Activated T-helper 1 cell treated with Interleukin-2 at 50 U/mL for 16 hours (primary cell): ENCODE measurements around the gene SESN3.
"Not testable (repeated sequence)": the region's sequence is repeated elsewhere in the genome, so short reads cannot be mapped to it uniquely, and the experiment has no call there.

Source experiments
- DNase-seq: peaks from one replicate; pipeline ENCODE4 v3.0.0-alpha.2; 2020; ENCODE audit warnings: low read depth

Gene SESN3

GRCh38 chr11:95150956-95151684, 79.9 kb downstream of the SESN3 start:
- DNase-seq, result peak; percentile 81

- no peak for DNase-seq
These were observed 81.2 kb downstream of the SESN3 start for GRCh38 chr11:95149651-95150364.

GRCh38 chr11:95148938-95149337, 82.1 kb downstream of the SESN3 start:
- no peak for DNase-seq

- no peak for DNase-seq
These were observed 82.6 kb downstream of the SESN3 start for GRCh38 chr11:95148406-95148805.

GRCh38 chr11:95147364-95147905, 83.6 kb downstream of the SESN3 start:
- DNase-seq, result no peak

- no peak for DNase-seq
These were observed 85.5 kb downstream of the SESN3 start for GRCh38 chr11:95145430-95146060.

GRCh38 chr11:95144313-95145235, 86.4 kb downstream of the SESN3 start:
- no peak for DNase-seq

GRCh38 chr11:95143106-95143681, 87.8 kb downstream of the SESN3 start:
- no peak for DNase-seq

GRCh38 chr11:95142431-95142830, 88.6 kb downstream of the SESN3 start:
- DNase-seq, result no peak

- DNase-seq, result no peak
These were observed 90.5 kb downstream of the SESN3 start for GRCh38 chr11:95140397-95141033.

- DNase-seq, result no peak
These were observed 92.6 kb downstream of the SESN3 start for GRCh38 chr11:95138448-95138847.

- DNase-seq, result no peak
These were observed 93.7 kb downstream of the SESN3 start for GRCh38 chr11:95137299-95137698.

GRCh38 chr11:95136747-95137146, 94.3 kb downstream of the SESN3 start:
- DNase-seq, result not testable (repeated sequence)

- no peak for DNase-seq
These were observed 95.1 kb downstream of the SESN3 start for GRCh38 chr11:95135880-95136279.

GRCh38 chr11:95135155-95135554, 95.8 kb downstream of the SESN3 start:
- no peak for DNase-seq

GRCh38 chr11:95134491-95134890, 96.5 kb downstream of the SESN3 start:
- no peak for DNase-seq

GRCh38 chr11:95132956-95133355, 98.0 kb downstream of the SESN3 start:
- no peak for DNase-seq

- no peak for DNase-seq
These were observed 102.4 kb downstream of the SESN3 start for GRCh38 chr11:95128602-95129001.

GRCh38 chr11:95123556-95123955, 107.4 kb downstream of the SESN3 start:
- no peak for DNase-seq

- DNase-seq, result no peak
These were observed 109.3 kb downstream of the SESN3 start for GRCh38 chr11:95121698-95122097.
